SK-N-SH (cell line): ENCODE data around the gene PRXL2B. TPM values are rescaled to one million over a fixed set of nuclear protein-coding genes. Genes with fewer than 3 reads are reported as not detected.
A peak's percentile ranks its signal among the peaks of the same experiment; 100 is the strongest.

ENCODE experiments used
- CTCF ChIA-PET: fragments of 300-600, 350-600 bp; formaldehyde crosslinking; extraction: SDS; loops from one replicate; lab custom pipeline; 2021; lab: Yijun Ruan, JAX
- POLR2A ChIA-PET: fragments of 350-600 bp; sonication (Branson Sonifier 250); formaldehyde crosslinking; extraction: SDS; loops from one replicate; lab custom pipeline; 2020; ENCODE audit warnings: antibody characterized with exemption, inconsistent platforms; lab: Yijun Ruan, JAX
- DNase-seq: peaks from one replicate; pipeline ENCODE4 v3.0.0; 2012
- H2AFZ ChIP-seq: fragments of 200-600 bp; sonication (generic); 2 replicates; pipeline ENCODE4 v1.8.1; 2016; ENCODE audit warnings: antibody characterized with exemption, mild to moderate bottlenecking, low read depth
- H3F3A ChIP-seq: fragments of 200-600 bp; sonication (generic); replicated peaks from 2 replicates; pipeline ENCODE3; 2016; ENCODE audit warnings: antibody characterized with exemption, mild to moderate bottlenecking; ENCODE audit not compliant: insufficient read depth
- H3K27ac ChIP-seq, 2 experiments: fragments of 200-500 bp in 1 of 2; fragments of 200-600 bp in 1 of 2; sonication (Bioruptor generic) in 1 of 2; sonication (generic), shearing (Covaris generic) in 1 of 2; 2 replicates each; pipeline versions ENCODE4 v1.5.1 to v1.6.1; 2014 to 2016; ENCODE audit warnings: low read depth in 2 of 2, inconsistent platforms in 1 of 2, low read length in 1 of 2, mild to moderate bottlenecking in 1 of 2, mixed read lengths in 1 of 2
- H3K27me3 ChIP-seq: fragments of 200-600 bp; sonication (generic), shearing (Covaris generic); 2 replicates; pipeline ENCODE4 v1.6.1; 2016; ENCODE audit warnings: mixed run types; ENCODE audit not compliant: insufficient read depth
- H3K36me3 ChIP-seq, 2 experiments: fragments of 200-500 bp in 1 of 2; fragments of 200-600 bp in 1 of 2; sonication (Bioruptor generic) in 1 of 2; sonication (generic) in 1 of 2; replicated peaks in 1 of 2; 2 replicates each; pipeline versions ENCODE3 to v1.5.1; 2014 to 2016; ENCODE audit warnings: low read length in 1 of 2, mild to moderate bottlenecking in 1 of 2; ENCODE audit not compliant: insufficient read depth in 2 of 2, control insufficient read depth in 1 of 2
- H3K4me1 ChIP-seq, 2 experiments: fragments of 200-500 bp in 1 of 2; fragments of 200-600 bp in 1 of 2; sonication (Bioruptor generic) in 1 of 2; sonication (generic), shearing (Covaris generic) in 1 of 2; 2 replicates each; pipeline versions ENCODE4 v1.5.1 to v1.6.1; 2014 to 2016; ENCODE audit warnings: low read depth in 1 of 2, low read length in 1 of 2, mixed run types in 1 of 2; ENCODE audit not compliant: insufficient read depth in 2 of 2, control insufficient read depth in 1 of 2
- H3K4me2 ChIP-seq: fragments of 200-600 bp; sonication (generic), shearing (Covaris generic); 2 replicates; pipeline ENCODE4 v1.6.1; 2017; ENCODE audit warnings: mixed run types
- H3K4me3 ChIP-seq, 2 experiments: fragments of 200-500 bp in 1 of 2; fragments of 200-600 bp in 1 of 2; sonication (Bioruptor generic) in 1 of 2; sonication (generic), shearing (Covaris generic) in 1 of 2; 2 replicates each; pipeline versions ENCODE4 v1.5.1 to v1.8.1; 2014 to 2016; ENCODE audit warnings: low read depth in 2 of 2, inconsistent platforms in 1 of 2, low read length in 1 of 2, mild to moderate bottlenecking in 1 of 2, mixed read lengths in 1 of 2, moderate library complexity in 1 of 2
- H3K79me2 ChIP-seq: fragments of 200-600 bp; sonication (generic); 2 replicates; pipeline ENCODE4 v1.8.1; 2017; ENCODE audit warnings: mild to moderate bottlenecking; ENCODE audit not compliant: insufficient read depth
- H3K9ac ChIP-seq: fragments of 200-600 bp; sonication (generic); 2 replicates; pipeline ENCODE4 v1.6.1; 2017; ENCODE audit warnings: mixed run types
- H3K9me2 ChIP-seq: fragments of 200-600 bp; sonication (generic); 2 replicates; pipeline ENCODE4 v1.6.1; 2017; ENCODE audit warnings: mixed run types
- H3K9me3 ChIP-seq: fragments of 200-600 bp; sonication (generic); 2 replicates; pipeline ENCODE4 v1.6.1; 2017; ENCODE audit warnings: mixed run types, mild to moderate bottlenecking, moderate library complexity
- H4K20me1 ChIP-seq: fragments of 200-600 bp; sonication (generic); 2 replicates; pipeline ENCODE4 v1.6.1; 2017; ENCODE audit warnings: mild to moderate bottlenecking, mixed run types; ENCODE audit not compliant: insufficient read depth
- CTCF ChIP-seq: fragments of 200-600 bp; sonication (generic); IDR thresholded peaks from 2 replicates; pipeline ENCODE4 v1.6.1; 2017; ENCODE audit warnings: antibody characterized with exemption, mild to moderate bottlenecking, moderate library complexity
- FOSL2 ChIP-seq: IDR thresholded peaks from 2 replicates; pipeline ENCODE4 v1.4.0; 2012; ENCODE audit warnings: low read depth, mild to moderate bottlenecking, moderate library complexity, borderline replicate concordance
- GATA2 ChIP-seq: sonication (generic); formaldehyde crosslinking; IDR thresholded peaks from 2 replicates; pipeline ENCODE4 v1.5.0; 2020; ENCODE audit warnings: mild to moderate bottlenecking, missing genetic modification reagents
- MAX ChIP-seq: IDR thresholded peaks from 2 replicates; pipeline ENCODE4 v1.4.0; 2012; ENCODE audit warnings: low read depth
- MEF2A ChIP-seq: IDR thresholded peaks from 2 replicates; pipeline ENCODE4 v1.4.0; 2012; ENCODE audit warnings: low read depth, borderline replicate concordance
- MXI1 ChIP-seq: IDR thresholded peaks from 2 replicates; pipeline ENCODE4 v1.6.1; 2012; ENCODE audit warnings: mild to moderate bottlenecking, low read depth, low read length, improper control_type of control experiment
- NFIC ChIP-seq: IDR thresholded peaks from 2 replicates; pipeline ENCODE4 v1.4.0; 2012; ENCODE audit warnings: borderline replicate concordance
- RAD21 ChIP-seq: IDR thresholded peaks from 2 replicates; pipeline ENCODE4 v1.6.1; 2012; ENCODE audit warnings: mild to moderate bottlenecking, low read length
- RCOR1 ChIP-seq: fragments of 150-350 bp; IDR thresholded peaks from 2 replicates; pipeline ENCODE4 v1.6.1; 2017; ENCODE audit warnings: antibody characterized with exemption, low read length
- REST ChIP-seq: IDR thresholded peaks from 2 replicates; pipeline ENCODE4 v1.6.1; 2012; ENCODE audit warnings: mild to moderate bottlenecking, low read depth, low read length, moderate library complexity
- RFX5 ChIP-seq: IDR thresholded peaks from 2 replicates; pipeline ENCODE4 v1.6.1; 2012; ENCODE audit warnings: mild to moderate bottlenecking, improper control_type of control experiment, low read length
- SIN3A ChIP-seq: IDR thresholded peaks from 2 replicates; pipeline ENCODE4 v1.6.1; 2012; ENCODE audit warnings: low read depth, mild to moderate bottlenecking, low read length, moderate library complexity, borderline replicate concordance
- SMC3 ChIP-seq: IDR thresholded peaks from 2 replicates; pipeline ENCODE4 v1.6.1; 2012; ENCODE audit warnings: low read depth, low read length, improper control_type of control experiment
- TEAD4 ChIP-seq: IDR thresholded peaks from 2 replicates; pipeline ENCODE4 v1.4.0; 2012; ENCODE audit warnings: mild to moderate bottlenecking, borderline replicate concordance; ENCODE audit not compliant: insufficient read depth
- ZBTB33 ChIP-seq: IDR thresholded peaks from 2 replicates; pipeline ENCODE4 v1.4.0; 2012; ENCODE audit warnings: low read depth, borderline replicate concordance
- WGBS: methylation state at CpG from one replicate; pipeline ENCODE4 v1.1.6; 2017; ENCODE audit warnings: low lambda C conversion rate; 5-methylcytosine and 5-hydroxymethylcytosine counted together
- polyA plus RNA-seq, 3 experiments: library from polyadenylated mRNA; depleted of rRNA; stranded (reverse); fragments of >200 nt; gene quantifications; 2 replicates each; pipeline ENCODE4 v1.2.3, GENCODE V29; 2012

Gene PRXL2B
- polyA plus RNA-seq, 1 of the 3 experiments (the other 2 are of a cell fraction) = 33.7 TPM

- H3F3A ChIP-seq = no peaks in the 10 kb centered on the region
- H3K9me3 ChIP-seq = no peaks in the 10 kb centered on the region
- peak; percentile 18 for DNase-seq
- no peaks in the 10 kb centered on the region for H3K79me2 ChIP-seq
- WGBS = 83% methylated on average over 10 of the region's 31 CpGs
- no peaks in the 10 kb centered on the region for H3K36me3 ChIP-seq
- no peak overlapping the region for H3K27ac ChIP-seq
- no peak overlapping the region for H3K4me3 ChIP-seq
- no peak for TF ChIP-seq MAX
- TF ChIP-seq REST = no peak
- no peak for TF ChIP-seq FOSL2
- no peak for TF ChIP-seq RCOR1
- TF ChIP-seq TEAD4 = no peak
- no peak for TF ChIP-seq GATA2 (CRISPR knock-in tag)
- no peak for TF ChIP-seq SIN3A
- TF ChIP-seq MXI1 = no peak
- TF ChIP-seq ZBTB33 = no peak
- TF ChIP-seq RFX5 = no peak
- no peak for TF ChIP-seq SMC3
- TF ChIP-seq CTCF = no peak
- TF ChIP-seq NFIC = no peak
- no peak for TF ChIP-seq RAD21
- no peak for TF ChIP-seq MEF2A
- H3K9me2 ChIP-seq = no peaks in the 10 kb centered on the region
- ChIA-PET CTCF (no interaction called here), POLR2A (no interaction called here)
- H3K4me2 ChIP-seq = no peak overlapping the region
- no peak overlapping the region for H3K9ac ChIP-seq
- H2AFZ ChIP-seq = no peak overlapping the region
- peaks cover 0 to 11% of the 10 kb centered on the region in 2 experiments; a peak in 2 of 4 replicates for H3K4me1 ChIP-seq
- H4K20me1 ChIP-seq = no peaks in the 10 kb centered on the region
- no peaks in the 10 kb centered on the region for H3K27me3 ChIP-seq
These were observed 9.4 kb downstream of the PRXL2B start for GRCh38 chr1:2595812-2596529.
